Renal pelvis (tissue), 4 donors: ENCODE measurements around the gene RALGPS1. TPM values are rescaled to one million over a fixed set of nuclear protein-coding genes. Genes with fewer than 3 reads are reported as not detected.

Experiments used
- DNase-seq: peaks from one replicate; pipeline ENCODE4 v3.0.0-alpha.2; 2013
- polyA plus RNA-seq, 3 donors: library from polyadenylated mRNA; unstranded; fragments of 120-200 nt; gene quantifications; one replicate each; pipeline ENCODE4 v1.2.1, GENCODE V29; 2013; ENCODE audit not compliant: insufficient read length in 3 of 3

RALGPS1 gene
- polyA plus RNA-seq, 3 donors, result 22.9 to 32.5 (median 28.4) TPM

GRCh38 chr9:127222388-127223095, 308.0 kb downstream of the RALGPS1 start:
- no peak for DNase-seq

DNA sequence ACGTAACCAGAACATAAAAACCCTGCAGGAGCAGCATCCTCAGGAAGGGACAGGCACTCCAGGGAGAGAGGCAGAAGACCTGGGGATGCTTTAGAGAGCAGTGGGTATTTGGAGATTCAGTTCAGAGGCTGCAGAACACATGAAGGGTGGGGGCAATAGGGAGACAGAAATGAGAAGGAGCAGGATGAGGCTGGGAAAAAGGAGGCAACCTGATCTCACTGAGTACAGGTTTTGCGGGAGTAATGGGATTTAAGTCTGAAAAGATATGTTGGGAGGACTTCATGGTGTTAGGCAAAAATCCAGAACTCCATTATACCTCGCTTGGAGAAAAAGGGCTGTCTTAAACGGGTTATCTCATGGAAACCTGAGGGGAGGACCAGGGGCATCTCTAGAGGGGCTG, 308.7 kb downstream of the RALGPS1 start:
- no peak for DNase-seq

DNA sequence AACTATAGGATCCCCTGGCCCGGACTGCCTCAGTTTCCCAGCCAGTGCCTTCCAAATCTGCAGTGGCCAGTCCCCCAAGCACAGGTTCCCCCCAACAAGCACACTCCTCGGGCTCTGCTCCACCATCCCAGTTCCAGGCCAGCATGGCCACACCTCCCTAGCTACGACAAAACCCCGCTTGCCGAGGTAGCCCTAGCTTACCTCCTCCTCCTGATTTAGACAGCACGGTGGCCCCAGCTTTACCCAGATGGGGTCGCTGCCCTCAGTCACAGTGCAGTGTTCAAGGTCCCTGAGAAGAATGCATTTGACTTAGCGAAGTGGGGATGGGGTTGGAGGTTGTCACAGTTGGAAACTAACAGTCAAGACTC, 309.2 kb downstream of the RALGPS1 start:
- DNase-seq, result no peak

GRCh38 chr9:127224178-127224882, 309.7 kb downstream of the RALGPS1 start:
- peak; percentile 86 for DNase-seq

DNA sequence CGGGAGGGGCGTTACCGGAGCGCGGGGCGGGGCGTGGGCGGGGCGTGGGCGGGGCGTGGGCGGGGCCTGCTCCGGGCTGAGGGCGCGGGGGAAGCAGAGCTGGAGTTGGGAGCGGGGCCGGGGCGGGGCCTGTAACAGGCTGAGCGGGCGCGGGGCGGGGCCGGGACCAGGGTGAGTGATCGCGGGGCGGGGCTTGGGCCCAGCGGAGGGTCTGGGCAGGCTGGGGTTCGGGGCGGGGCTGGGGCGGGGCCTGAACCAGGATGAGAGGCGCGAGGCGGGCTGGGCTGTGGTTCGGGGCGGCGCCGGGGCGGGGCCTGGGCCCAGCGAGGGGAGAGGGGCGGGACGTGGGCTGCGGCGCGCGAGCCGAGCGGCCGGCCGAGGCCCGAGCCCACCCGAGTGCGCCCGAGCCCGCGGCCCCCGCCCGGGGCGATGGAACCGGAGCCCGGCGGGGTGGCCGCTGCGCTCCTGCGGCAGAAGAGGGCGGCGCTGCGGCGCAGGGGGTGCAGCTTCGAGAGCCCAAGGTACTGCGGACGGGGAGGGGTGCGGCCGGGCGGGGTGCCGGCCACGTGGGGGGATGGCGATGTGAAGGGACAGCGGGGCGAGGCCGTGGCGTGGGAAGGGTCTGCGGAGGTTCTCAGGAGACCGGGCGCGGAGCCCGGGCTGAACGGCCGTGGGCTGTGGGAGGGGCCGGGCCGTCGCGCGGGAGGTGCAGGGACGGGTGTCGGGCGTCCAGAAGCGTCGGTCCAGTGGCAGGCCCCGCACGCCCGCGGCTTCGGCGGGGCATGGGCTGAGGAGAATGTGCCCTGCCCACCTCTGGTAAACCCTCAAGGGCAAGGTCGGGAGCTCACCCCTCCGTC, 310.5 kb downstream of the RALGPS1 start:
- peak; percentile 94 for DNase-seq

DNA sequence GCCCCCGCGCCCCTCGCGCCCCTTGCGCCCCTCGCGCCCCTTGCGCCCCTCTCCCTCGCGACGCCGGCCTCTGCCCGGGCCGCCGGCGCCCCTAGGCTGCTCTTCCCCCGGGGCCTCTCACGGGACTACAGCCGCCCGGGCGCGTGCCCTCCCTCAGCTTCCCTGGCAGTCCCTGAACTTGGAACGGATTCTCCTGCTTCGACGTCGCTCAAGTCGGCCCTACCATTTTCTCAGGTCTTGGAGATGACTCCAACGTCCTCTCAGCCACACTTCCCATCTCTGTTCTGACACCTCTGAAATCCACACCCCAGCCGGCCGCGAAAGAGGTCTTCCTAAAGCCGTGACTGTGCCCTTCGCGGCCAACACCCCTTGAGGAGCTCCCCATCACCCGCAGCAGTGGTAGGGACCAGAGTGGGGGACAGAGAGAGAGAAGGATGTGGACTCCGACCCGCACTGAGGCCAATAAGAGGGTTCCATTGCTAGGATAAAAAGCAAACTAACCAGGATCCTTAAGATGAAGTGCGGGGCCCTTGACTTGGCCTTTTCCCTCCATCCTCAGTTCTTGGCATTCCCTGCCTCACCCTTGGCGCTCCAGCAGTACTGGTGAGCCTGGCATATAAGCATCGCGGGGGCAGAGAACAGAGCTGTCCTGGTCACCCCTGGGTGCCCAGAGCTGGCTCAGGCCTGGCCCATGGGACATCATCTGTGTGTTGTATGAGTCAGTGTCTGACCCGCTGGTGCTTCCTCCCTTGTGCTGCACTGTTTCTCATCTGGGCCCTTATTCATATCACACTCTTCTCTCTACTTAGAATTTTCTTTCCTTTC, 311.4 kb downstream of the RALGPS1 start:
- DNase-seq, result no peak

DNA sequence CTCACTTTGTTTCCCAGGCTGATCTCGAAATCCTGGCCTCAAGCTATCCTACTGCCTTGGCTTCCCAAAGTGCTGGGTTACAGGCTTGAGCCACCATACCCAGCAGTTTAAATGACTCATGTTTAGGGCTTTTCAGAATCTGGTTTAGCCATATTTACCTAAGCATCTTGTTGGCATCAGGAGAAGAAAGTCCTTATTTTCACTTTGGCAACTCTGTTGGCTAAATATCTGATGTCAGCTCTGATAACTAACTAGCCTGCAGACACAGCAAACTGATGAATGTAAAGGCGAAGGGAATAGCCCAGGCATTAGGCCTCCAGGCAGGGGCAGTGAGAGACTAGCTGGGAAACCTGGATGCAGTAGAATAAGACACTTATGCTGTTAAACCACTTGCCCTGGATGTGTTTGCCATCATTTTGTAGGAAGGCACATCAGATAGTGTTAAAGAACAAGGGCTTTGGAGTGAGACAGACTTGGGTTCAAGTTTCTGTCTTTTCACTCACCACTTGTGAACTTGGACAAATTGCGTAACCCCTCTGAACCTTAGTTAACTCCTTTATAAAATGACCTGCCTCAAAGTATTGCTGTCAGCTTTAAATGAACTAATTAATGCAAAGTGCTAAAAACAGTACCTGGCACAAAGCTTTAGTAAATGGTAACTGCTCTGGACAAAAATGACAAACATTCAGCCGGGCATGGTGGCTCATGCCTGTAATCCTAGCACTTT, 315.3 kb downstream of the RALGPS1 start:
- DNase-seq, result no peak

GRCh38 chr9:127231666-127232065, 317.1 kb downstream of the RALGPS1 start:
- no peak for DNase-seq

DNA sequence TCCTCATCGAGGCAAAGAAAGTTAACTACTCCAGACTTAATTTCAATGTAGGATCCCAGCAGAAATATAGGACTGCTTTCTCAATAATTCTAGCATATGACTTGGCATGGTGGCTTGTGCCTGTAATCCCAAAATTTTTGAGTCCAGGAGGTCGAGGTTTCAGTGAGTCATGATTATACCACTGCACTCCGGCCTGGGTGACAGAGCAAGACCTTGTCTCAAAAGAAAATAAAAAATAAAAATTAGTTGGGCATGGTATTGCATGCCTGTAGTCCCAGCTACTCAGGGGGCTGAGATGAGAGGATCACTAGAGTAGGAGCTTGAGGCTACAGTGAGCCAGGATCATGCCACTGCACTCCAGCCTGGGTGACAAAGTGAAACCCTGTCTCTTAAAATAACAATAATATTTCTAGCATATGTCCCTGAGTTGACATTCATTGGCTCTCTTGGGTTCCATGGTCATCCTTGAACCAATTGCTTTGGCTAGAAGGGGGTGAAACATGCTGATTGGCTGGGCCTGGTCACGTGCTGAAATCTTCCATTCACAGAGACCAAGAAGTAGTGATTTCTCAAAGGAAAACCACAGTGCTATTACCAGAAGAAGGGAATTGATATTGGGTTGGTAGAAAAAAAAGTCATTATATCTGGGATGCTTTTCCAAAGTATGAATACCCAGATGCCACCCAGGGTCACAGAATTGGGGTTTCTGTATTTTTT, 318.4 kb downstream of the RALGPS1 start:
- DNase-seq, result no peak

- DNase-seq, result no peak
These were observed 319.0 kb downstream of the RALGPS1 start for GRCh38 chr9:127233550-127233949.

- no peak for DNase-seq
These were observed 319.4 kb downstream of the RALGPS1 start for GRCh38 chr9:127233989-127234388.

GRCh38 chr9:127237801-127238200, 323.2 kb downstream of the RALGPS1 start:
- DNase-seq, result no peak

GRCh38 chr9:127241354-127241753, 326.8 kb downstream of the RALGPS1 start:
- no peak for DNase-seq

DNA sequence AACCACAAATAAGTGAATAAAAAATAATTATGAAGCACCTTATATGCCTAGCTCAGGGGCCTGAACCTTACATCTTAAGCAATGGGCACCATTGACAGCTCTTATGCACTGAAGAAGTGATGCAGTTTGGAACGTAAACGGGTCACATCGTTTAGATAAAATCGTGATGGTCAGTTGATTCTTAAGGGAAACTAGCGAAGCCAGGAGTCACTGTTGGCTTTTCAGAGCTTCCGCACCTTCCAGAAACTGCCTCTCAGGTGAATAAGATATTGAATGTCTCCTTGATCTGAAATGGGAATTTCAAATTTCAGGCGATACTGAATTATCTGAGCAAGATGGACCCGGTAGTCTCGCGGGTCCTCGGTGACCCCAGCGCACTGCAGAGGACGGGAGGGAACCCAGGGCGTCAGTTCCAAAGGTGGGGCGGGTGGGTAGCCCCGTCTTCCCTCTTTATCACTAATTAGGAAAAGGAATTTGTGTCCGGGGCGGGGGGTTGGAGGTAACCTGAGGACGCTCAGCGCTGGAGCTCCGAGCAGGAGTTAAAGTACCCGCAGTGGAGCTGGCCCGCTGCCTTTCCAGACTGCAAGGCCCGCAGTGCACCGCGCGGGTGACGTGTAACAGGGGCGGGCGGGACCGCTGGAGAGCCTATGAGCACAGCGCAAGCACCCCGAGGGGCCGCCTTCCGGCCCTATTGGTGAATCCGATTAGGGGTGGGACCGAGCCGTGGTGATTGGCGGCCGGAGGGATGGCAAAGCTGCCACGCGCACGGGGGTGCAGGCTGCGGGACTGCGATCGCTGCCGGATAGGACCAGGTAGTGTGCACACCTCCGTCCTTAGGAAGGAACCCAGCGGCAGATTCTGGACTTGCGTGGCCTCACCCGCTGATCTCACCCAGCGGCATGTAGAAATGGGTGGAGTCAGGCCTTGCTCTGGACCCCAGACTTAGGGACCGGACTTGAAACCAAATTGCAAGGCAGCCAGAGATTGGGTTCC, 330.3 kb downstream of the RALGPS1 start:
- DNase-seq, result peak; percentile 95

DNA sequence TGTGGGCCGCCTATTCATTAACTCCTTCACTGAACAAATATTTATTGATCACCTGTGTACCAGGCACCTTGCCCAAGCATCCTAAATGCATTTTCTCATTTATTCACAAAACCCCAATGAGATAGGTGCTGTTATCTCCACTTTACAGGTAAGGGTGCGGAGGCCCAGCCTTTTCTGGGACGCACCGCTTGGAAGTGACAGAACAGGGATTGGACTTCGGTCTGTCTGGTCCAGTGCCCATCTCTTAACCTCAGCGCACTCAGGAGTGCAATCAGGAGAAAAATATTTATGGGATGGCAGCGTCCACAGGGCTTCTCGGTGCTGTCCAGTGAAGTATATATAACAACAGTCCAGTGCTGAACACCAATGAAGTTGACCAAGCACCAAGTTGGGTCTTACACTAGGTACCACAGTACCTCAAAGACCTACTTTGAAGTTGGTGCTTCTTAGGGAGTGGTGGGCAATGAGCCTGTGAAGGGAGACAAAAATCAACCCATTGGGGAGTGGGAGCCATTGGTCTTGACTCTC, 331.1 kb downstream of the RALGPS1 start:
- no peak for DNase-seq

DNA sequence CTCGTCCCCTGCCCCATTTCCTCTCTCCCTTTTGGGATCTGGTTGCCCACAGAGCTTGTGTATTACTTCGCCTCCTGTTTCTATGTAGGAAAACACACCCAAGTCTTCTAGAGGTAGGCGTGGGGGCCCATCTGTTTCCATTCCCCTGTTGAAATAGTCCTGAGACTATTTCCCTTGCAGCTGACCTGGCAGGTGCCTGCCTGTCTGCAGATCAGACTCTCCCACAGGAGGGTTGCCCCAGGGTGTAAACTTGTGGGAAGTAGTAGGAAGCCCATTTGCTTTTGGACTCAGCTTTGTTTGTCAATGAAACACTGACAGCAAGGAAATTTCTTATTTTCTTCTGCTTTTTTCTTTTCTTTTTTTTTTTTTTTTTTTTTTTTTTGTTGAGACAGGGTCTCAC, 333.7 kb downstream of the RALGPS1 start:
- no peak for DNase-seq

DNA sequence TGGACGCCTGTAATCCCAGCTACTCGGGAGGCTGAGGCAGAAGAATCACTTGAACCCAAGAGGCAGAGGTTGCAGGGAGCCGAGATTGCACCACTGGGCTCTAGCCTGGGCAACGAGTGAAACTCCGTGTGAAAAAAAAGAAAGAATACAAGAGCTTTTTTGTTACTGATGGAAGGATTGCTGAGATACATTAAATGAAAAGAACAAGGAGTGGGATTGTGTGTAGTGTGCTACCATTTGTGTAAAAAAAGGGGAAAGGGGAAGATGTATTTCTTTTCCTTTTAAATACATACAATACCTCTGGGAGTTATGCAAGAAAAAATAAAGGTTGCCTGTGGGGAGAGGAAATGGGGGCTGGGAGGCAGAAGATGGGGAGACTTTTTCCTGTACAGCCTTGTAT, 335.3 kb downstream of the RALGPS1 start:
- DNase-seq, result no peak

DNA sequence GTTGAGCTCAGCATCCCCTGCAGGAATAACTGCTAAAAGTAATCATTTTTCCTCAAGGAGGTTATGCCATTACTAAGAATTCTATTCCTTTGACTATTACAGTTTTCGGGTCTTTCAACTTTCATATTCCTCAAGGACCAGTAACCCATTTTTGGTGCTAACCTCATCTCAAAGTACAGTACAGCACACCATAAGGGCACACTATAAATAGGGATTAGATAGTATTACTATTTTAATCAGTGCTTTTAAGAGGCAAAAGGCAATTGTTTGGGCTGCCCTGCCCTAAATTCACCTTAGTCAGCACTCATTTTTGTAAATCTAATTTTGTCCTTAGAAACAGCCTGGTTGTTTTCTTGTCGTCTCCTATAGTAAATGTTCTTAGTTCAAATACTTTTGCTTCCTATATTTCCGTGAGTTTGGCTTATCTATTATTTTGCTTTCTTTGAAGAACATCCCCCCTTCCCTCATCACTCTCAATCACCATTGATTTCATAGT, 336.4 kb downstream of the RALGPS1 start:
- no peak for DNase-seq
